ENCODE measurements around the gene SNRPA. TPM values are rescaled to one million over a fixed set of nuclear protein-coding genes. Genes with fewer than 3 reads are reported as not detected.

The SNRPA gene
- total RNA-seq, 1 experiment from 2014 or later = 160 TPM

DNA sequence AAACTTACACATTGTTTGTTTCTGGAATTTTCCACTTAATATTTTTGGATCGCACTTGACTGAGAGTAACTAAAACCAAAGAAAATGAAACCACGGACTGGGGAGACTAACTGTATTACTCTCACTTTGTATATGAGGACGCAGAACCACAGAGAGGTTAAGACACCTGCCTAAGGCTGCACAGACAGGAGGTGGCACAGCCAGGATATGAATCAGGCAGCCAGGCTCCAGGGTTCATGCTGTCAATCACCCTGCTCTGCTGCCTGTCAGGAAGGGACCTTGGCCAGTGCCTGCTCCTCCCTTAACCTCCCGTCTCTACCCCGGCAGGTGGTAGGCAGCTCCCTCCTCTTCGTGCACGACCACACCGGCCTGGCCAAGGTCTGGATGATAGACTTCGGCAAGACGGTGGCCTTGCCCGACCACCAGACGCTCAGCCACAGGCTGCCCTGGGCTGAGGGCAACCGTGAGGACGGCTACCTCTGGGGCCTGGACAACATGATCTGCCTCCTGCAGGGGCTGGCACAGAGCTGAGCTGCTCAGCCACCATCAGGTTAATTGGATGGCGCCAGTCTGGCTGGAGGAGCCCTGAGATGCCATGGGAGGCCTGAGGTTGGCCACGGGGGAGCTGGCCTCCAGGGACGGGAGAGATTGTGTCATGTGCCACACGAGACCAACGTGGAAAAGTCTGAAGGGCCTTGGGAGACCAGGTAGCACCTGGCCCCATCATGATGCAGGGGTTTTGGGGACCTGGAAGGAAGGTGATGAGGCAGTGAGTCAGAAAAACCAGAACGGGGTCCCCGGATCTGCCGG is 11.8 kb upstream of the SNRPA start:
- no peak for DNase-seq (ENCODE audit: unreplicated experiment)
- BruUV-seq (replicated peaks) = no TSS peak
- ChIA-PET CTCF (interaction anchor here (0.6 to 0.7 kb wide), 2 partner anchors 57 to 319 kb away, joined by 3 read pairs; no protein-coding TSS in a partner anchor), POLR2A (interaction anchor here (0.6 to 3.7 kb wide), 5 partner anchors 11 to 413 kb away, joined by 3 to 35 read pairs (median 3); partner anchors contain the start of genes ACTMAP, COQ8B, ITPKC and SNRPA)
- H3K4me1 Mint-ChIP-seq (ENCODE audit: insufficient read depth, unreplicated experiment) = peaks cover 7% of the 10 kb centered on the region
- H3K36me3 Mint-ChIP-seq (ENCODE audit: insufficient read depth, unreplicated experiment) = peaks cover 81% of the 10 kb centered on the region
- intact Hi-C loops (cut with micrococcal nuclease) = no loop called here
- TF ChIP-seq, protein P1, sequence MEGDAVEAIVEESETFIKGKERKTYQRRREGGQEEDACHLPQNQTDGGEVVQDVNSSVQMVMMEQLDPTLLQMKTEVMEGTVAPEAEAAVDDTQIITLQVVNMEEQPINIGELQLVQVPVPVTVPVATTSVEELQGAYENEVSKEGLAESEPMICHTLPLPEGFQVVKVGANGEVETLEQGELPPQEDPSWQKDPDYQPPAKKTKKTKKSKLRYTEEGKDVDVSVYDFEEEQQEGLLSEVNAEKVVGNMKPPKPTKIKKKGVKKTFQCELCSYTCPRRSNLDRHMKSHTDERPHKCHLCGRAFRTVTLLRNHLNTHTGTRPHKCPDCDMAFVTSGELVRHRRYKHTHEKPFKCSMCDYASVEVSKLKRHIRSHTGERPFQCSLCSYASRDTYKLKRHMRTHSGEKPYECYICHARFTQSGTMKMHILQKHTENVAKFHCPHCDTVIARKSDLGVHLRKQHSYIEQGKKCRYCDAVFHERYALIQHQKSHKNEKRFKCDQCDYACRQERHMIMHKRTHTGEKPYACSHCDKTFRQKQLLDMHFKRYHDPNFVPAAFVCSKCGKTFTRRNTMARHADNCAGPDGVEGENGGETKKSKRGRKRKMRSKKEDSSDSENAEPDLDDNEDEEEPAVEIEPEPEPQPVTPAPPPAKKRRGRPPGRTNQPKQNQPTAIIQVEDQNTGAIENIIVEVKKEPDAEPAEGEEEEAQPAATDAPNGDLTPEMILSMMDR (IDR thresholded peaks at IDR 0.05; ENCODE audit: unreplicated experiment) = no peak
- H3K4me3 Mint-ChIP-seq (ENCODE audit: unreplicated experiment) = no peak overlapping the region
- H3K27me3 Mint-ChIP-seq (ENCODE audit: insufficient read depth, unreplicated experiment) = no peaks in the 10 kb centered on the region
- H3K27ac Mint-ChIP-seq (ENCODE audit: low read depth, unreplicated experiment) = no peak overlapping the region
- H3K9me3 Mint-ChIP-seq (ENCODE audit: unreplicated experiment) = no peaks in the 10 kb centered on the region

DNA sequence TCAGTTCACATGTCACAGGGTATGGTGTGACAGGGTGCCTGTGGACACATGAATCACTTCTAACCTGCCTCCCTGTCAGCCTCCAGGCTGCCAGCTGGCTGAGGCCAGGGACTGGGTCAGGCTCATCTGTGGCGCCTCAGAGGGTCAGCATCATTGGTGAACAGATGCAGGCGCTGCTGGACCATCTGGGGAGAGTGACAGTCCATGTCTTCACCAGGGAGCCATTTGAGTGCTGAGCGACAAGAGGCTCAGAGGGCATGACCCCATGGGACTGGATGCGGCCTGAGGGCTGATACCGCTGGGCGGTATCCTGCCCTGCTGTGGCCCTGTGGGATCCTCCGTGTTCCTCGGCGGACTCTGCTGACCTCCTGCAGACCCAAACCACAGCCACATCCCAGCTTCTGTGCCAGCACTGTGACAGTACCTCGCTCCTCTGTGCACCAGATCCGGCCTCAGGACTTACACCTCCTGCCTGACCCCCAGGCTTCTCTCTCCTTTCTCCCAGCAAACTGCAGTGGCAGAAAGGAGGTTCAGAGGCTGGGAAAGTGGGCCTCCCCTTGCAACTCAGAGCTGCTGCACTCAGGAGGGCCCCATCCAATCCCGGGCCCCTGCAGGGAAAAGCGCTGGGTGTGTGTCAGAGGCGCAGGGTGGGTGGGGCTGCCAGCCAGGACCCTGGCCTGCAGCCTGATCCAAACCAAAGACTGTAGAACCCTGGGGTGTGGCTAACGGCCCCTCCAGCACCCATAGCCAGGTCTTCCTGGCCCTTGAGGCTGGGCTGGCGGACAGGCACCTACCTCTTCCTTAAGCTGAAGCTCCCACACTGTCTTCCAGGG is 10.9 kb upstream of the SNRPA start:
- TSS peak; percentile 12 for BruUV-seq (replicated peaks)
- POLR2A ChIA-PET = interaction anchor here (0.6 to 3.7 kb wide), 7 partner anchors 10 to 71 kb away, joined by 3 to 35 read pairs (median 3); partner anchors contain the start of genes ACTMAP, COQ8B, EGLN2 and ITPKC
- peak overlapping the region; percentile 70 for H3K27ac Mint-ChIP-seq (ENCODE audit: low read depth, unreplicated experiment)
- H3K36me3 Mint-ChIP-seq (ENCODE audit: insufficient read depth, unreplicated experiment) = peaks cover 73% of the 10 kb centered on the region
- no peak for DNase-seq (ENCODE audit: unreplicated experiment)
- H3K4me1 Mint-ChIP-seq (ENCODE audit: insufficient read depth, unreplicated experiment) = peaks cover 7% of the 10 kb centered on the region
- CTCF ChIA-PET = no interaction called here
- H3K27me3 Mint-ChIP-seq (ENCODE audit: insufficient read depth, unreplicated experiment) = no peaks in the 10 kb centered on the region
- intact Hi-C loops (cut with micrococcal nuclease) = no loop called here
- no peak overlapping the region for H3K4me3 Mint-ChIP-seq (ENCODE audit: unreplicated experiment)
- no peaks in the 10 kb centered on the region for H3K9me3 Mint-ChIP-seq (ENCODE audit: unreplicated experiment)
- TF ChIP-seq, protein P1 (IDR thresholded peaks at IDR 0.05; ENCODE audit: unreplicated experiment) = no peak

DNA sequence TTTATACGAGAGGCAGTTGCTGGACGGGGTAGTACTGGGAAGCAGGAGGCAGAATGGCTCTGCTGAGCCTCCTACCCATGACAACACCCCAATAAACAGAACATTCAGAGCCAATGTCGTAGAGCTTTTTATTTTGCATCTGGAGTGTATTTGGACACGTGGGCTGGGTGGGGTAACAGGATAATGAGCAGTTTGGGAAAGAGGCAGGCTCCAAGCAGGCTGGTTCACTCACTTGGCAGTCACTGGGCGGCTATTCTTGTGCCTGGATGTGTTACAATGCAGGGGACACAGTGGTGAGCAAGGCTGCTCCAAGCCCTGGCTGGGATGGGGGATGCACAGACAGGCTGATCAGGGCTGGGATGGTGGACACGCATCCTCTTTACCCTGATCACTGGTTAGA is 10.3 kb upstream of the SNRPA start:
- TF ChIP-seq, protein P1 (IDR thresholded peaks at IDR 0.05; ENCODE audit: unreplicated experiment) = no peak
- DNase-seq (ENCODE audit: unreplicated experiment) = no peak
- ChIA-PET CTCF (no interaction called here), POLR2A (interaction anchor here (0.6 to 3.7 kb wide), 7 partner anchors 9 to 72 kb away, joined by 3 to 35 read pairs (median 3); partner anchors contain the start of genes ACTMAP, COQ8B, EGLN2 and ITPKC)
- H3K4me3 Mint-ChIP-seq (ENCODE audit: unreplicated experiment) = no peak overlapping the region
- H3K9me3 Mint-ChIP-seq (ENCODE audit: unreplicated experiment) = no peaks in the 10 kb centered on the region
- intact Hi-C loops (cut with micrococcal nuclease) = no loop called here
- peak overlapping the region; percentile 70 for H3K27ac Mint-ChIP-seq (ENCODE audit: low read depth, unreplicated experiment)
- TSS peak; percentile 30 for BruUV-seq (replicated peaks)
- H3K27me3 Mint-ChIP-seq (ENCODE audit: insufficient read depth, unreplicated experiment) = no peaks in the 10 kb centered on the region
- H3K36me3 Mint-ChIP-seq (ENCODE audit: insufficient read depth, unreplicated experiment) = peaks cover 66% of the 10 kb centered on the region
- peaks cover under 1% of the 10 kb centered on the region for H3K4me1 Mint-ChIP-seq (ENCODE audit: insufficient read depth, unreplicated experiment)

Data from MCF 10A (cell line).